OCI-M2 (cell line): ENCODE measurements around the gene ZNF276.
"Not testable (repeated sequence)": the region's sequence is repeated elsewhere in the genome, so short reads cannot be mapped to it uniquely, and the experiment has no call there.

Experiments
- DNase-seq: peaks from one replicate; lab custom pipeline; 2025; ENCODE audit not compliant: unreplicated experiment; lab: John Stamatoyannopoulos, UW

ZNF276 gene

DNA sequence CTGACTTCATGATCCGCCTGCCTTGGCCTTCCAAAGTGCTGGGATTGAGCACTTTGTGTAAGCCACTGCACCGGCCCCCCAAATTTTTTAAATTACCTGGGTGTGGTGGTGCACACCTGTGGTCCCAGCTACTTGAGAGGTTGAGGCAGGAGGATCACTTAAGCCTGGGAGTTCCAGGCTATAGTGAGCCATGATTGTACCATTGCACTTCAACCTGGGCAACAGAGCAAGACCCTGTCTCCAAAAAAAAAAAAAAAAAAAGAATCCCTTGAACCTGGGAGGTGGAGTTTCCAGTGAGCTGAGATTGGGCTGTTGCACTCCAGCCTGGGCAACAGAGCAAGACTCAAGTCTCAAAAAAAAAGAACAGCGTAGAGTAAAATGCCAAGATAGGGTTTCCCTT is 15.2 kb downstream of the ZNF276 start:
- DNase-seq, result no peak

DNA sequence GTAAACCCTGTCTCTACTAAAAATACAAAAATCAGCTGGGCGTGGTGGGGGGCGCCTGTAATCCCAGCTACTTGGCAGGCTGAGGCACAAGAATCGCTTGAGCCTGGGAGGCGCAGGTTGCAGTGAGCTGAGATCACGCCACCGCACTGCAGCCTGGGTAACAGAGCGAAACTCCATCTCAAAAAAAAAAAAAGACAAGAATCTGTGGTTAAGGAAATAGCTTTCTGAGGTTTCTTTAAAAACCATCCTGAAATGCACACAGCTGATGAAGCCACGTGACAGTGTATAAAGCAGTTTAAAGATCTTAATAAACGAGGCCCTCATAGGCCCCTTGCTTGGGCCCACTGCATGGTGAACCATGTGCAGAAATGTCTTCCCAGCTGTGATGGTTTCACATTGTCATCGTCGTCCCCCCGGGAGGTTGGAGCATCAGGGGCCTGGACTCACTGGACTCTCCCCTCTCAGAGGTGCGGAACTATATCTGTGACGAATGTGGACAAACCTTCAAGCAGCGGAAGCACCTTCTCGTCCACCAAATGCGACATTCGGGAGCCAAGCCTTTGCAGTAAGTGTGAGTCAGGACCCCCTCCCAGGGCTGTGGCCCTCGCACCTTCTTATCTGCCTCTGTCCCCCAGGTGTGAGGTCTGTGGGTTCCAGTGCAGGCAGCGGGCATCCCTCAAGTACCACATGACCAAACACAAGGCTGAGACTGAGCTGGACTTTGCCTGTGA is 16.2 kb downstream of the ZNF276 start:
- DNase-seq, result no peak

DNA sequence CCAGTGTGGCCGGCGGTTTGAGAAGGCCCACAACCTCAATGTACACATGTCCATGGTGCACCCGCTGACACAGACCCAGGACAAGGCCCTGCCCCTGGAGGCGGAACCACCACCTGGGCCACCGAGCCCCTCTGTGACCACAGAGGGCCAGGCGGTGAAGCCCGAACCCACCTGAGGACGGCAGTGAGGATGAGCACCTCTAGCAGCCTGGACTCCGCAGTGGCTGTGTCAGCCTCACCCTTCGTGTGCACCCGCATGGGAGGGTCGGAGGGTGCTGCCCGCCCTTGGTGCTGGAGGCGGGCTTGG is 16.7 kb downstream of the ZNF276 start:
- DNase-seq, result no peak

DNA sequence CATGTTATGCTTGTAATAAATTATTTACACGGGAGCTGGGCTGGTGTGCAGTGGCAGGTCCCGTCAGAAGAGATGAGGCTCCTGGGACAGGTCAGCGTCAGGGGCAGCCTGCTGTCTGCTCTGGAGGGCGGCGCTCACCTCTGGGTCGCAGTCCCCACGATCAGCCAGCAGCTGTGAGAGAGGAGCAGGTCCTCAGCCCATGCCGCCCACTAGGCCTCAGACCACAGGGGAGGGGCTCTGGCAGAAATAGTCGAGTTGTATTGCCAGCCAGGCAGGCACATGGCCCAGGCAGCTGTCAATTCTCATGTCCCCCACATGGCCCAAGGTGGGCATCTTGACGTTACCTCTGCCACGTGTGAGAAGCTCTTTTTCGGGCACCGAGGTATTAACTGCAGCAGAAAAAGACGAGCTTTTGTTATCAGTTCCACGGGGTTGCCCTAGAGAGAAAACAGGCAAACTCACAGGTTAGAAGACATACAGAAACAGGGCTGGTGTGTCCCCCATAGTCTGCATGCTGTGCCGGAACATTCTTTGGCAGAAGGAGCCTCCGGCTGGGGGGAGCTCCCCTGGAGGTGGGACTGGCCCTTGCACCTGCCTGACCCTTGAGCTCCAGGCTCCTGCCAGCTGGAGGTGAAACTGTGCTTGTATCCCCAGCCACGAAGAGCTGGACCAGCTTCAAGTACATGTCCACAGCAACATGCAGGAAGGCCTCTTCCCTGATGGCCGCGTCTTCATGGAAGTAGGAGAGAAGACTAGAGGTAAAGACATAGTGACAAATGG is 17.4 kb downstream of the ZNF276 start:
- DNase-seq, result no peak

DNA sequence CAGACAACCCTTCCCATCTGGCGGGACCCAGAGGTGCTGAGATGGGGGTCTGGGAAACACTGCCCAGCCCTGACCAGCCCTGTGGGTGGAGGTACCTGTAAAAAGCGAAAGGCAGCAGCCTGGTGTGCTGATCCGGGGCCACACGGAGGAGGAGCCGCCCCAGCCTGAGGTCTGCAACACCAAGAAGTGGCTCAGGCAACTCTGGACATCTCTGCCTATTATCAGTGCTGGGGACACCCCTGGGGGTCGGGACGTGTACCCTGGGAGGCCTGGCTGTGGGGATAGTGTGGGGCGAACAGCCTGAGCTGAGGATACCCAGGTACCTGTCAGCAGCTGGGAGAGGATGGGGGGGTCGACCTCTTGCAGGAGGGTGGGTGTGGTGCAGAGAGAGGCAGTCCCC is 18.0 kb downstream of the ZNF276 start:
- DNase-seq, result no peak

DNA sequence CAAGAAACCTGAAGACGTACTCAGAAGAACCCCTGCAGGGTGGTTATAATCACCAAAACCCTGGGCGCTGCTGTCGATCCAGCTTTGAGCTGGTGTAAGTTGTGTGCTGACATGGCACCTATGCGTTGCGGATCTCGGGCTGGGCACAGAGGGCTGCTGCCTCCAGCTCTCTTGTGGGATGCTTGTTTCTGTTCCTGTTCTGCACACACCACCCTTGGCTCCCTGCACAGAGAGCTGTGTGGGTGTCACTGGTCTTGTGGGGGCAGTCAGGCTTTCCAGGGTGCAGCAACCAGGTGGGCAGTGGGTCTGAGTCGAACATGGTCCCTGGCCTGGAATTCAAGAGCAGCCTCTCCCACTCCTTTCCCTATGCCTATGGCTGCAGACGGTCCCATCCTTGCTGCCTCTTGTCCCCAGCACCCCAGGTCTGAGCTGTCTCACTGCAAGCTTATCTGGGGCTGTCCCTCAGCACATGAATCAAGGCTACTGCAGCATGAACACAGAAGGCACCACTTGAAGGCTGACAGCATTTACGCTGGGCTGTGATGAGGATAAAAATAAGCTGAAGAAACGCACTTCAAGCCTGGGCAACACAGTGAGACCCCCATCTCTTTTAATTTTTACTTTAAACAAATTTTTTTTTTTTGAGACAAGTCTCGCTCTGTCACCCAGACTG is 20.1 kb downstream of the ZNF276 start:
- no peak for DNase-seq

DNA sequence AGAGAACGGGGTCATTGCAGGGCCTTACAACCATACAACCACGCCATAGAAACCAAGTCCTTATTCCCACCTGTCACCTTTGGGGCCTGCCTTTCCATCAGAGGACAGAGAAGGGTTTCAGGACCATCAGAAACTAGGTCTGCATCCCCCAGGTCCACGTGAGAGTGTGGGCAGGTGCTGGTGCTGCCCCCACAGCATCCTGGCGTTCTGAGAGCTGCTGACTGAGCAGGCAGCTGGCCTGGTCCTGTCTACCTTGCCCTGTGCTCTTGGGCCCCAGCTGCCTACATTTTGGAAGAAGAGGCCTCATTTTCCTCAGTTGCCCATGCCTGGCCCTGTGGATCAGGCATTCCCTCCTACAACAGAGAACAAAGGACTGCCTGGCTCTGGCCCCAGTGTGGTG is 21.6 kb downstream of the ZNF276 start:
- no peak for DNase-seq

DNA sequence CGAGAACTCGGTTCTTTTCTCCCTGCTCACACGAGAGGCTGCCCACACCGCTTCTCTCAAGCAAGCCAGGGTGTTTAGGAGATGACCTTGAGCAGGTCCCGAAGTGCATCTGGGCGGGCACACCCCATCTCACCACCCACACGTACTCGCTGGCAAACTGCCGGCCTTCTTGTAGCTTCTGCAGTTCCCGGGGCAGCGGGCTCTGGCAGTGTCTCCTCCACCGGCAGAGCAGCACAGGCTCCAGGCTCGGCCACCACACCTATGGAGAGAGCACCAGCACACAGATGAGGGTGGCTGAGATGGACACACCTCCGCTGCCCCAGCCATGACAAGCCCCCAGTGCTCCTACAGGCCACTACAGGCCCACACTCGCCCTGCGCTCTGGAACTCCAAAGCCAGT is 23.5 kb downstream of the ZNF276 start:
- DNase-seq, result no peak

DNA sequence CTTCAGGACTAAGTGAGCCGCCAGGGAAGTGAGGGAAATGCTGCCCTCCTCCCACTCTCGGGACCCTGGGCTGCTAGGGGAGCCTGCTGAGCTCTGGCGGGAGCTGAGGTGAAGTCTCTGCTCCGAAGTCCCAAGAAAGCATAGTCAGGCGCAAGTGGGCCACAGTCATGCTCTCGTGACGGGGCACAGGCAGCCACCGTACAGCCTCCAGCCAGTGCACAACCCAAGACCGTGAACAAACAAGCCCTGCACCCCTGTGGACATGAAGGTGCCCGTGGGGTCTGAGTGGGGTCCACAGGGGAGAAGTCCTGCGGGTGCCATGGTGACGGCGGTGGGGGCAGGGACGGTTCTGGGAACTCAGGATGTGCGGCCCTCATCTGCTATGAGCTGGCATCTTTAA is 24.7 kb downstream of the ZNF276 start:
- no peak for DNase-seq

DNA sequence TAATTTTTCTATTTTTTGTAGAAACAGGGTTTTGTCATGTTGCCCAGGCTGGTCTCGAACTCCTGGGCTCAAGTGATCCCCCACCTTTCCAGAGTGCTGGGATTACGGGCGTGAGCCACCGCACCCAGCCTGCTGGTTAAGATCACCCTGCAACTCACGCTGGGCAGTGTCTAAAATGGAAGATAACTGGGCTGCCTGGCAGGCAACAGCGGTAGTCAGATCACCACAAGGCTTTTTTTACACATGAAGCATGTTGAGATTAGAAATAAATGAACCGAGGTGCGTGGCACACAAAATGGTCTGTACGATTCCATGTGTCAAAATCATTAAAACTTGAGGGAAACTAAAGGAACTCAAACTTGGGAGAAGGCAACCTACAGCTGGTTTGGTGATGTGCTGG is 26.7 kb downstream of the ZNF276 start:
- DNase-seq, result no peak

DNA sequence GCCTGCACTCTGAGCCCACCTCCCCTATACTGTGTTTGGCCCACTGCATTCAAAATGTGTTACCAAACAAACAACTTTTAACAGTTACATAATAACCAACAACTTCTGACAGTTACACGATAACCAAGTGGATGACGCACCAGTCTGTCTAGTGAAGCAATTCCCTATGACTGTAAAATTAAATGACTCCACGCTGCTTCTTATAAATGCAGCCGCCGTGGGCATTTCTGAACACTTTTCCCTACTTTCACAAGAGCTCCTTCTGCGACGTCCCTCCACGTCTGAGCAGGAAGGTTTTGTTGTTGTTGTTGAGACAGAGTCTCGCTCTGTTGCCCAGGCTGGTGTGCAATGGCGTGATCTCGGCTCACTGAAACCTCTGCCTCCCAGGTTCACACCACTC is 27.6 kb downstream of the ZNF276 start:
- no peak for DNase-seq

DNA sequence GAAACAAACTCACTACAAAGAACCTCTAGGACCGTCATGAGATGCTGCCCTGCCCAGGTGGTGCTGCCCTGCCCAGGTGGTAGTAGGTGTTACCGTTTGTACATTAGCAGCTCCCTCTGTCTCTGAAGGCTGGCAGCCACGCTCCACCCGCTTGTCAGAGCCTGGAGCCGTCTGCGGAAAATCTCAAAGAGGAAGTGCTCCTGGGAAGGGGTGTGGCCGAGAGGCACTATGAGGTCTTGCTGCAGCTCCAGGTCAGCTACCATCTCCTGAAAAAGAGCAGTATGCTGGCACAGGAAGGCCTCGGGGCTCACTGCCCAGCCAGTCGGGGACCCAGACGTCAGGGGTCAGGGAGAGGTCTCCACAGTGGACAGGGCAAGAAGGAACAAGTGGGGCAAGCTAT is 28.3 kb downstream of the ZNF276 start:
- DNase-seq, result no peak

DNA sequence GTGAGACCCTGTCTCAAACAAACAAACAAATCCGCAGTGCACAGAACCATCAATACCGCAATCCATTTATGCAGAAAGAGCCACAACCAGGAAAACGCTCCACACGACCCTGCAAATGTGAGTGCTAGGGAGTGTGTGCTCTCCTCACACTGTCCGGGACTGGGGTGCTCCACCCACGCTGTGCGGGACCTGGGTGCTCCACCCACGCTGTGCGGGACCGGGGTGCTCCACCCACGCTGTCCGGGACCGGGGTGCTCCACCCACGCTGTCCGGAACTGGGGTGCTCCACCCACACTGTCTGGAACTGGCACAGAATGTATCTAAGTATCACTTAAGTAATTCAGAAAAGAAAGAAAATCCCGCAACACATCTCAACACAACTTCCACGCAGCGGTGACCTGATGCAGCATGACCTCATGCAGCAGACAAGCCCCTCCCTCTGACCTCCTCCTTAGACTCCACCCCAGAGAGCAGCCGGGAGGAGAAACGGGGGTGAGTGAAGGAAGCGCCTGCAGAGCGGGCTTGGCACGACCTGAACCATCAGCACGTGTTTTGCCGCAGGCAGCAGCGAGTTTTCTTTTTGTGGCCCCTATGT is 38.5 kb downstream of the ZNF276 start:
- DNase-seq, result no peak

DNA sequence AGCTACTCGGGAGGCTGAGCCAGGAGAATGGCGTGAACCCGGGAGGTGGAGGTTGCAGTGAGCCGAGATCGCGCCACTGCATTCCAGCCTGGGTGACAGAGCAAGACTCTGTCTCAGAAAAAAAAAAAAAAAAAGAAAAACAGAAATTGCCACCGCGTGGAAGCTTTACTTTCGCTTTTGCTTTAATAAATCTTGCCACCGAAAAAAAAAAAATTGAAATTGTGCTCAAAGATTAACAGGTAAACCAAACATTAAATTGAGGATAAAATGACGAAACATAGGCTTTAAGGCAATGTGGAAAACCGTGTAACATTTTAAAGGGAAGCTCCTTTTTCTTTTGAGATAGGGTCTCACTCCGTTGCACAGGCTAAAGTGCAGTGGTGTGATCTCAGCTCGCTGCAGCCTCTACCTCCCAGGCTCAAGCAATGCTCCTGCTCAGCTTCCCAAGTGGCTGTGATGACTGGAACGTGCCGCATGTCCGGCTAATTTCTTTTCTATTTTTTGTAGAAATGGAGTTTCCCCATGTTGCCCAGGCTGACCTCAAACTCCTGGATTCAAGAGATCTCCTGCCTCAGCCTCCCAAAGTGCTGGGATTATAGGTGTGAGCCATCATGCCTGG is 40.1 kb downstream of the ZNF276 start:
- no peak for DNase-seq

DNA sequence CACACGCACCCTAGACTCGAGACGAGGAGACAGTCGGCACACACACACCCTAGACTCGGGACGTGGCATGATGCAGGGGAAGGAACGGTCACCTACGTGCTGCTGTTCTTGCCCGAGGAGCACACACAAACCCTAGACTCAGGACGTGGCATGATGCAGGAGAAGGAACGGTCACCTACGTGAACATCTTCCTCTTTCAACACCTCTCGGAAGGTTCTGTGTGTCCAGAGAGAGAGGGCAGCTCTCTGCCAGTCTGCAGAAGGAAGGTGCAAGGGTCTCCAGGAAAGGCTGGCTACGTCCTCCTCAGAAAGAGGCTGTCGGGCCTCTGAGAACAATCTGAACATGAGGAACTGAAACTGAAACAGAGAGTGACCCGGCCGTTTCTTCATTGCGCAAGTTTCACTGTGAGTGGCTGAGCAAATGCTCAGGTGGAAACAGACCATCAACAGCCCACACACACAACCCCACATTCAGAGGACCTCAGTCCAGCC is 43.4 kb downstream of the ZNF276 start:
- no peak for DNase-seq

DNA sequence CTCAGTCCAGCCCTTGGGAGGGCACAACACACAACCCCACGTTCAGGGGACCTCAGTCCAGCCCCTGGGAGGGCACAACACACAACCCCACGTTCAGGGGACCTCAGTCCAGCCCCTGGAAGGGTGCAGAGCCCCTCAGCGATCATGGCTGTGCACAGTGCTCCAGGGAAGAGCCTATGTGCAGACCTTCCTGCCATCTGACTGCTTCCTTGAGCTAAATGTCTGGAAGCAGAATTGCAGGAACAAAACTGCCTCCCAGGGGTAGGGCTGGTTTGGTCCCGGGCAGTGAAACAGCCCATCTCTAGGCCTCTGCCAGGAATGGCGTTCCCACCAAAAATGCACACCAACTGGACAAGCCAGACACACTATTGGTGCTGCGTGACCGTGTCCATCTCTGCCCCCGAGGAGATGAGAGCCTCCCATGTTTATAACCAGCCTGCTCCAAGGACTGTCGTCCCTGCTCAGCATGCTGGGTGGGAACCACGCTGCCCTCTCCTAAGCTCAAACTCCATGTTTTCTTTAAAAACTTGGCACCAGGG is 44.0 kb downstream of the ZNF276 start:
- no peak for DNase-seq

DNA sequence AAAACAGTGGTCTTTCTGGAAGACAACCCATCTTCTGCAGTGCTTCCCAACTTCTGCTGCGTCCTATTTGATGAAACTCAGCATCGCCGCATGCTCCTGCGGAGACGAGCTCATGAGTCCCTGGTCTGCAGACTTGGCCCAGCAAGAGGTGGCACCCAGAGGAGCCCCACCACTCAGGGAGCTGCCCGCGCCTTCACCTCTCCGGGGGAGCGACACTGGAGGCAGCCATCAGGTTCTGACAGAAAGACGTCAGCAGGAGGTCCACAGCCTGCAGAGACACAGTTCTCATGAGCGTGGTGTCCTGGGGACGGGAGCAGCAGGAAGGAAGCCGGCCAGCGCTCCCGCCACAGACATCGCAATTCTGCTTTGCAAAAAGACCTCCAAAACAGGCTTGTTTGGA is 49.0 kb downstream of the ZNF276 start:
- no peak for DNase-seq

DNA sequence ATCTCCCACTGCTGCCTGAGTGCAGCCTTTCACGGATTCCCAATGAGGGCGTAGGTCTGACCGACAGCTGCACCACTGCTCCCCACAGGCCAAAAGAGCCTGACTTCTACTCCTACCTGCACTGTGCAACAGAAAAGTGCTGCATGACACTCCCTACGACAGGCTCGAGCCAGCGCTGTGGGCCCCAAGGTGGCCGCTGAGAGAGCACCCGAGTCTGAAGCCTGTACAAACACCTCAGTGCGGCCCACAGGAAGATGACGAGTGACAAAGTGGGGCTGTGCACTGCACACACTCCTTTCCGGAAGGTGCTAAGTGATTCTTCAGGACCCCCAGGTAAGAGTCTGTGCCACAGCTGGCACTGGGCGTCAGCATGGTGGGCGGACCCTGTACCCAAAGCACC is 53.9 kb downstream of the ZNF276 start:
- no peak for DNase-seq

DNA sequence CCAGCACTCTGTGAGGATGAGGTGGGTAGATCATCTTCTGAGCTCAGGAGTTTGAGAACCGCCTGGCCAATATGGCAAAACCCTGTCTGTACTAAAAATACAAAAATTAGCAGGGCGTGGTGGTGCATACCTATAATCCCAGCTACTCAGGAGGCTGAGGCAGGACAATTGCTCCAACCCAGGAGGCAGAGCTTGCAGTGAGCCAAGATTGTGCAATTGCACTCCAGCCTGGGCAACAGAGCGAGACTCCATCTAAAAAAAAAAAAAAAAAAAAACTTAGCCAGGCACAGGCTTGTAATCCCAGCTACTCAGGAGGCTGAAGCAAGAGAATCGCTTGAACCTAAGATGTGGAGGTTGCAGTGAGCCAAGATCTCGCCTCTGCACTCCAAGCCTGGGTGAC is 56.9 kb downstream of the ZNF276 start:
- DNase-seq, result not testable (repeated sequence)

DNA sequence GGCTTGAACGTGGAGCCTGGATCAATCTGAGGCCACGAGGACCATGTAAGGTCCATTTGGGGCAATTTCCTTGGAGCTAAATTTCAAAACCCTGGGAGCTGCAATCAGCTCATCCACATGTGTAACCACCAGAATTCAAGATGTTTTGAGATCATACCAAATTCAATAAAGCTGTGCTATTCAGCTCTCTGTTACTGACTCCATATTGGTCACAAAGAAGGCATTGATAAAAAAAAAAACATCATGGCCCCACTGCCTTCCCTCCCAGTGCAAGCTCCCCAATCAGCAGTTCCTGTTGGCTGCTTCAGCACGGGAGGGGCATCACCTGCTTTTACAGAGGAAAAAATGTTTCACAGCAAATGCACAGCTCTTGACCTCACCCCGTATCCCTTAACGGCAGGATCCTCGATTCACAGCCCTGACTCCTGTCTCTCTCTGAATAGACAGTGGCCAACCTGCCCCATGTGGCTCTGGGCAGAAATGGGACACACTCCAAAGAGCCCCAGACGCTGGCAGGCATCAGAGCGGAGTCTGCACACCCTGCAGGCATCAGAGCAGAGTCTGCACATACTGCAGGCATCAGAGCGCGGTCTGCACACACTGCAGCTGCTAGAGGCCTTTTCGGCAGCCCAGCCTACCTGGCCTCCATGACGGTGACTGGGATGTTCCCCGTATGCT is 58.0 kb downstream of the ZNF276 start:
- no peak for DNase-seq

DNA sequence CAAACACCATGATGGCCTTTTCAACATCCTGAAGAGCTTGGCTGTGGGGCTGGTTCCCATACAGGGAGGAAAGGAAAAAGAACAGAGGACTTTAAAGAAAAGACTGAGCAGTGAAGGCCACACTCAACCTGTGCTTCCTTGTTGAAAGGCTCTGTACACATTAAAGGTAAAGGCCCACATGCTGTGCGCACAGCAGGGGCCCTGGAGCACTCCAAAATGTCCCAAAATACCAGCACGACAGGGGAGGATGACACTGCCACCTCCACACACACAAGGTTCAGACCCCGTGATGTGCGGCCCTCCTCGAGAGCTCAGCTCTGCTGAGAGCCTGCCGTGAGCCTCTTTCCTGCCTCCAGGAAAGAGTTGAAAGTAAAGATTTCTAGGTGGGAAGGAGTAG is 58.6 kb downstream of the ZNF276 start:
- no peak for DNase-seq
